ENCODE results near the gene AJAP1. TPM values are rescaled to one million over a fixed set of nuclear protein-coding genes. Genes with fewer than 3 reads are reported as not detected.

AJAP1 gene
- total and polyA plus RNA-seq, 2 donors = 0.98 to 1.2 TPM

GRCh38 chr1:4636644-4637380, 17.6 kb upstream of the AJAP1 start:
- no peak overlapping the region for H3K4me3 ChIP-seq (ENCODE audit: low read depth, low read length)
- no peak overlapping the region for H3K27ac ChIP-seq (ENCODE audit: low read depth)
- no peak for DNase-seq (ENCODE audit: extremely low spot score)
- 86% methylated on average over 23 of the region's 23 CpGs for WGBS
- no peaks in the 10 kb centered on the region for H3K4me1 ChIP-seq (ENCODE audit: insufficient read depth)
- no peaks in the 10 kb centered on the region for H3K36me3 ChIP-seq (ENCODE audit: insufficient read depth)

GRCh38 chr1:4637616-4638344, 16.6 kb upstream of the AJAP1 start:
- DNase-seq (ENCODE audit: extremely low spot score) = no peak
- Histone ChIP-seq H3K27ac (ENCODE audit: low read depth) (no peak overlapping the region), H3K36me3 (ENCODE audit: insufficient read depth) (no peaks in the 10 kb centered on the region), H3K4me1 (ENCODE audit: insufficient read depth) (no peaks in the 10 kb centered on the region), H3K4me3 (ENCODE audit: low read depth, low read length) (no peak overlapping the region)
- WGBS = 42% methylated on average over 34 of the region's 34 CpGs

- 53% methylated on average over 12 of the region's 12 CpGs for WGBS
- no peaks in the 10 kb centered on the region for H3K36me3 ChIP-seq (ENCODE audit: insufficient read depth)
- H3K27ac ChIP-seq (ENCODE audit: low read depth) = no peak overlapping the region
- DNase-seq (ENCODE audit: extremely low spot score) = no peak
- H3K4me1 ChIP-seq (ENCODE audit: insufficient read depth) = no peaks in the 10 kb centered on the region
- no peak overlapping the region for H3K4me3 ChIP-seq (ENCODE audit: low read depth, low read length)
Measured at GRCh38 chr1:4638345-4638729, 16.1 kb upstream of the AJAP1 start.

- DNase-seq (ENCODE audit: extremely low spot score) = no peak
- Histone ChIP-seq H3K36me3 (ENCODE audit: insufficient read depth) (no peaks in the 10 kb centered on the region), H3K27ac (ENCODE audit: low read depth) (no peak overlapping the region), H3K4me1 (ENCODE audit: insufficient read depth) (no peaks in the 10 kb centered on the region), H3K4me3 (ENCODE audit: low read depth, low read length) (no peak overlapping the region)
- 78% methylated on average over 10 of the region's 10 CpGs for WGBS
Measured at GRCh38 chr1:4640931-4641330, 13.5 kb upstream of the AJAP1 start.

DNA sequence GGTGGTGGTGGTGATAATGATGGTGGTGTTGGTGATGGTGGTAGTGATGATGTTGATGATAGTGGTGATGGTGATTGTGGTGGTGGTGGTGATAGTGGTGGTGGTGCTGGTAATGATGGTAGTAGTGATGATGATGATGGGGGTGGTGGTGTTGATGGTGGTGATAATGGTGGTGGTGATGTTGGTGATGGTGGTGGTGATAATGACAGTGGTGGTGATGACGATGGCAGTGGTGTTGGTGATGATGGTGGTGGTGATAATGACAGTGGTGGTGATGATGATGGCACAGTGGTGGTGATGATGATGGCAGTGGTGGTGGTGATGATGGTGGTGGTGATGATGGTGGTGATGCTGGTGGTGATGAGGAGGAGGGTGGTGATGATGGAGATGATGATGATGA, 7.0 kb upstream of the AJAP1 start:
- DNase-seq (ENCODE audit: extremely low spot score) = no peak
- no peaks in the 10 kb centered on the region for H3K36me3 ChIP-seq (ENCODE audit: insufficient read depth)
- no peaks in the 10 kb centered on the region for H3K4me1 ChIP-seq (ENCODE audit: insufficient read depth)
- no peak overlapping the region for H3K27ac ChIP-seq (ENCODE audit: low read depth)
- WGBS = 88% methylated on average over 1 of the region's 1 CpG
- H3K4me3 ChIP-seq (ENCODE audit: low read depth, low read length) = no peak overlapping the region

GRCh38 chr1:4648657-4649056, 5.8 kb upstream of the AJAP1 start:
- 91% methylated on average over 2 of the region's 2 CpGs for WGBS
- no peak for DNase-seq (ENCODE audit: extremely low spot score)
- H3K4me3 ChIP-seq (ENCODE audit: low read depth, low read length) = no peak overlapping the region
- H3K36me3 ChIP-seq (ENCODE audit: insufficient read depth) = no peaks in the 10 kb centered on the region
- H3K27ac ChIP-seq (ENCODE audit: low read depth) = no peak overlapping the region
- no peaks in the 10 kb centered on the region for H3K4me1 ChIP-seq (ENCODE audit: insufficient read depth)

- Histone ChIP-seq H3K27ac (ENCODE audit: low read depth) (no peak overlapping the region), H3K36me3 (ENCODE audit: insufficient read depth) (no peaks in the 10 kb centered on the region), H3K4me3 (ENCODE audit: low read depth, low read length) (no peak overlapping the region), H3K4me1 (ENCODE audit: insufficient read depth) (no peaks in the 10 kb centered on the region)
- 46% methylated on average over 8 of the region's 8 CpGs for WGBS
- no peak for DNase-seq (ENCODE audit: extremely low spot score)
Measured at GRCh38 chr1:4650481-4650880, 3.9 kb upstream of the AJAP1 start.

- no peak for DNase-seq (ENCODE audit: extremely low spot score)
- Histone ChIP-seq H3K4me3 (ENCODE audit: low read depth, low read length) (no peak overlapping the region), H3K36me3 (ENCODE audit: insufficient read depth) (no peaks in the 10 kb centered on the region), H3K27ac (ENCODE audit: low read depth) (no peak overlapping the region), H3K4me1 (ENCODE audit: insufficient read depth) (peaks cover 1% of the 10 kb centered on the region)
- whole genome bisulfite sequencing = 78% methylated on average over 8 of the region's 8 CpGs
Measured at GRCh38 chr1:4650981-4651380, 3.4 kb upstream of the AJAP1 start.

GRCh38 chr1:4652631-4653327, 1.6 kb upstream of the AJAP1 start:
- H3K4me3 ChIP-seq (ENCODE audit: low read depth, low read length) = no peak overlapping the region
- no peaks in the 10 kb centered on the region for H3K36me3 ChIP-seq (ENCODE audit: insufficient read depth)
- H3K4me1 ChIP-seq (ENCODE audit: insufficient read depth) = peaks cover 1% of the 10 kb centered on the region
- 21% methylated on average over 31 of the region's 31 CpGs for WGBS
- no peak for DNase-seq (ENCODE audit: extremely low spot score)
- H3K27ac ChIP-seq (ENCODE audit: low read depth) = no peak overlapping the region

DNA sequence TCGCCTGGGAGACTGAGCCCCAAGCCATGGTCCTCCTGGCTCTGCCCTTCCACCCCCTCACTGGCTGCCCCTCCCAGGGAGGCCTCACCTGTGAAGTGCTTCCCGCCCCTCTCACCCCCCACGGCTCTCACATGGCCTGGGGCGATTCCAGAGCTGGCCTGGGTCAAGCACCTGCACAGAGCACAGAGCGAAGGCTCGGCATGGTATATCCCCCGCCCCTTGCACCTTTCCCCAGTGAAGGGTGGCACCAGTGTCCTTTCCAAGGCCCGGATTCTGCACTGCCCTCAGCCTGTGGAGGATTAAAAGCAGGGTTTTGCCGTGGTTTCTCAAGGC, 1.1 kb upstream of the AJAP1 start:
- WGBS = 35% methylated on average over 9 of the region's 9 CpGs
- H3K27ac ChIP-seq (ENCODE audit: low read depth) = no peak overlapping the region
- H3K36me3 ChIP-seq (ENCODE audit: insufficient read depth) = no peaks in the 10 kb centered on the region
- H3K4me3 ChIP-seq (ENCODE audit: low read depth, low read length) = no peak overlapping the region
- no peak for DNase-seq (ENCODE audit: extremely low spot score)
- peaks cover 1% of the 10 kb centered on the region for H3K4me1 ChIP-seq (ENCODE audit: insufficient read depth)

DNA sequence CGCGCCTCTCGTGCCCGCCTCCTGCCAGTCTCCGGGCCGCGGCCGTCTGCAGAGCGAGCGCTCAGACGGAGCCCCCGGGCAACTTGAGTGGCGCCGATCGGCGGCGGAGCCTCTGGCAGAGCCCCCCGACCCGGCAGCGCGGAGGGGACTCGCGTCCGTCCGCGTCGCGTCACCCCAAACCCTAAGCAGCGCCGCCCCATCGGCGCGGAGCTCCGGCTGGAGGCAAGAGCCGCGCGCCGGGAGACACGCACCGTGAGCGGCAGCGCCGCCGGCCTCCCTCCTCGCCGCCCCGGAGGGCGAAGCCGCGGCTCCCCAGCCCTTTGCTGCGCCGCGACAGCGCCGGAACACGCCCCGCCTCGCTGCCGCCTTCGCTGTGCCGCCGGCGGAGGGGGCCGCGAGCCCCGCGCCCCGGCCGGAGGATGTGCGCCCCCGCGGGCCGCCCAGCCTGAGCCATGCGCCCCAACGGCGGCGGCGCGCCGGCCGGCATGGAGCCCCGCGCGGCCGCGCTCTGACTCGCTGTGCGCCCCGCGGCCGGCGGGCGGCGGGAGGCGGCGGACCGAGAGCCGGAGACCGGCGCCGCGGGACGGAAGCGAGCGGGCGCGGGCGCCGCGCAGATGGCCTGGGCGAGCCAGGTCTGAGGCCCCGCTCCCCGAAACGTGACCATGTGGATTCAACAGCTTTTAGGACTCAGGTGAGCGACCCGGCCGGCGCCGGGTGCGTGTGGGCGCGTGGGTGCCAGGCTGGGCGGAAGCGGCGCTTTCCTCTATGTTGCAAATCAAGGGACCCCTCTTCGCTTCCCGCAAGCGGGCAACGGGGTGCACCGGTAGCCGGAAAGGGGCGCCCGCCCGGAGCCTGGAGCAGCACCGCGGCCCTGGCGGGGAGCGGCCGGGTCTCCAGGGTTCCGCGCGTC, 610 bp downstream of the AJAP1 start:
- under 1% methylated on average over 140 of the region's 142 CpGs for WGBS
- no peaks in the 10 kb centered on the region for H3K36me3 ChIP-seq (ENCODE audit: insufficient read depth)
- H3K4me3 ChIP-seq (ENCODE audit: low read depth, low read length) = peak overlapping the region; percentile 43
- DNase-seq (ENCODE audit: extremely low spot score) = no peak
- H3K4me1 ChIP-seq (ENCODE audit: insufficient read depth) = peaks cover 1% of the 10 kb centered on the region
- no peak overlapping the region for H3K27ac ChIP-seq (ENCODE audit: low read depth)

GRCh38 chr1:4655674-4656532, 1.5 kb downstream of the AJAP1 start:
- WGBS = under 1% methylated on average over 78 of the region's 78 CpGs
- H3K36me3 ChIP-seq (ENCODE audit: insufficient read depth) = no peaks in the 10 kb centered on the region
- H3K4me1 ChIP-seq (ENCODE audit: insufficient read depth) = peaks cover 1% of the 10 kb centered on the region
- peak; percentile 36 for DNase-seq (ENCODE audit: extremely low spot score)
- H3K4me3 ChIP-seq (ENCODE audit: low read depth, low read length) = peak overlapping the region; percentile 43
- H3K27ac ChIP-seq (ENCODE audit: low read depth) = no peak overlapping the region

Measured in urinary bladder (tissue), 4 donors.